NCI-H2029 (cell line): Measurements from ENCODE around the gene MAP4K3.
"Not testable (repeated sequence)": the region's sequence is repeated elsewhere in the genome, so short reads cannot be mapped to it uniquely, and the experiment has no call there.

ENCODE experiments used
- DNase-seq: peaks from one replicate; lab custom pipeline; 2025; lab: John Stamatoyannopoulos, UW

MAP4K3 gene

DNA sequence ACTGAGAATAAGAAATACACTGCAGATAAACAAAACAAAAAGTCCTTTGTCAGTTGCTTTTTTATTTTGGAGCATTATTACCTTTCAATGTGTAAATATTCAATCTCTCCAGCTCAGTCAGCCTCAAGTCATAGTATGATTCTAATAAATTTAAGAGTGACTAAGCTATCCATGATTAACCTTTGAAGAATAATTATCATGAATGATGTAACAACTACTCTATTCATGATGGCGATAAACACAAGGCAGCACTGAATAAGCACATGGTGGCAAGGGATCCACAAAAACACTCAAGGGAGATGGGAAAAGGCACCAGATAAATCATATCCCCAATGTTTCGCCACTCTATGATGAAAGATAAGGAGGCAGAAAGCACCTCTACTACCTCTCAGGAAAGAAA lies 67.0 kb downstream of the MAP4K3 start:
- no peak for DNase-seq

DNA sequence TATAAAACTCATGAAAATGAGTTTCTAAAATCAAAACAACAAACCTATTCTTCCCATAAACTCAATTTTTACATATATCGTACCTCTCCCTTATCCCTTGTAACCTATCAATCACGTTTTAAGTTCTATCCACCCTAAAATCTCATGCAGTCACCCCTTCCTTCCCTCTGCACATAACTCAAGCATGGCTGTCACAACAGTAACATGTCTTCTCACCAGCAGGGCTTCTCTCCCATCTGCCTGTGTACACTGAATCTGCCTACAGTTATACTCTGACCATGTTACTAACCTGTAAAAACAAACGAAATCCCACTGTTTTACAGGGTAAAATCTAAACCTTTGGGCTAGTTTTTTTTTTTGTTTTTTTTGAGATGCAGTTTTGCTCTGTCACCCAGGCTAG lies 68.2 kb downstream of the MAP4K3 start:
- no peak for DNase-seq

- no peak for DNase-seq
Observed at GRCh38 chr2:39368376-39368775, 68.7 kb downstream of the MAP4K3 start.

DNA sequence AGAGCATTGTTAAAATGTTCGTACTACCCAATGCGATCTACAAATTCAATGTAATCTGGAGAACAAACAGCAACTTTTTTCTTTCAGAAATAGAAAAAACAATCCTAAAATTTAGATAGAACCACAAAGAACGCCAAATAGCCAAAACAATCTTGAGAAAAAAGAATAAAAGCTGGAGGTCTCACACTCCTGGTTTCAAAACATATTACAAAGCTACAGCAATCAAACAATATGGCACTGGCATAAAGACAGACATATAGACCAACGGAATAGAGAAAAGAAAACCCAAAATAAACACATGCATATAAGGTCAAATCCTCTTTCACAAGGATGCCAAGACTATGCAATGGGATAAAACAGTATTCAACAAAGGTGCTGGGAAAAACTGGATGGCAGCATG lies 74.5 kb downstream of the MAP4K3 start:
- DNase-seq = no peak

DNA sequence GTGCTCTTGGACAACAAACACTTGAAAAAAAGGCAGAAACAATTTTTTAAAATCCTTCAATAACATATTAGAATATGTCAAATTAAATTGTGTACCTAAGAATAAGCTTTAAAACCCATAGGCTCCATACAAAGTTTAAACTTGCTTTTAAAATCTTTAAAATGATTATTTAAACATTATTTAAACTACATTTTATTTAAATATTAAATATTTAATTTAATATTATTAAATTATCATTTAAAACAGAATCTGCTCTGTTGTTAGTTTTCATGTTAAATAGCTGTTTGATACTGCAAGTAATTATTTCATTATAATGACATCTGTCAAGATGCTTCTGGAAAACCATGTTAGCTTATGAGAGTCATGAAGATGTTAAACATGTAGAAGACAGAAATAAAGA lies 75.6 kb downstream of the MAP4K3 start:
- DNase-seq = no peak

- not testable (repeated sequence) for DNase-seq
Observed at GRCh38 chr2:39360342-39360741, 76.7 kb downstream of the MAP4K3 start.

- DNase-seq = no peak
Observed at GRCh38 chr2:39359453-39360038, 77.5 kb downstream of the MAP4K3 start.

DNA sequence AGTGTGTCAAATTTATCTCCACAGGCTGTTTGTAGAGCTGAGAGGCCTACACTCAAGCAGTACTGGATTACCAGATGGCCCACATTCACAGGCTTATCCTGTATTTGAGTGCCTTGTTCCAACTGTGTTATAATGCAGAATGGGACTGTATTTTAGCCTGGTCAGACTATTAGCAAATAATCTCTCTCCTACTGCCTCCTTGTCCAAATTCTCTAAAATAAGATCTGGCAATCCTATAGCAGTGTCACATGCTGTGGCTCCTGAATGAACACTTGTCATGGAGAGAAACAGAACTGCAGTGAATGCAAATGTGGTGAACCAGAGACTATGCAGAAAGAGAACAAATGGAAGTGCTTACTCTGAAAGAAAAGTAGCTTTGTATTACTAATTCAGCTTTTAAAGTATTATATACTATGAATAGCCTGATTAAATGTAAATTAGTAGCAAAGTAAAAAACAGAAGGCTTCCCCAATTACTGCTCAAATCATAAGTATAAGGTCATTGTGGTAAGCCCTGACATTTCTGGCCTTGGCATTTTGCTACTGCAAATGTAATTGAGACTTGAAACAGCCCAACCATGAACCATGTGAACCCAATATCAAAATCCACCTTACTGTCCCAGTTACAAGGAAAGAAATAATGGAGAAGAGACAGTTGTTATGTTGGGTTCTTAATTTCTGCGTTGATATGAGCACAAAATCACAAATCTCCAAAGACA lies 80.0 kb downstream of the MAP4K3 start:
- no peak for DNase-seq

GRCh38 chr2:39350658-39351057 lies 86.4 kb downstream of the MAP4K3 start:
- no peak for DNase-seq

GRCh38 chr2:39338502-39338901 lies 98.6 kb downstream of the MAP4K3 start:
- DNase-seq = no peak

GRCh38 chr2:39335930-39336329 lies 101.2 kb downstream of the MAP4K3 start:
- no peak for DNase-seq

- no peak for DNase-seq
Observed at GRCh38 chr2:39334978-39335377, 102.1 kb downstream of the MAP4K3 start.

DNA sequence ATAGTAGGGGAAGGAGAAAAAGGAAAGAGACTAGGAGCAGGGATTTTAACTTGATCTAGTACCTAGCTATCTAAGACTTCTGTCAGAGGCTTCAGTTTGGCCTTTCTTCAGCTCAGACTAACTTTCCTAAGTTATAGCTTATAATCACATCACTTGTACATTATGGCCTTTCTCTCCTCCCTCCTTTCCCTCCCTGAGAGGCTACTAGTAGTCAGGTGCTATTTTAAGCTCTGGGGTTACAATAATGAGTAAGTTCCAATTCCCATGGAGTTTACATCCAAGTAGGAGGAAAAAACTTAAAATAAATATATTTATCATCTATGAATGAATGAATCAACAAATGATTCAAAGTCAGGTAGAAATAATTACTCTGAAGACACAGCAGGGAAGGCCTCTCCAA lies 102.6 kb downstream of the MAP4K3 start:
- no peak for DNase-seq

GRCh38 chr2:39326644-39327043 lies 110.4 kb downstream of the MAP4K3 start:
- DNase-seq = no peak

DNA sequence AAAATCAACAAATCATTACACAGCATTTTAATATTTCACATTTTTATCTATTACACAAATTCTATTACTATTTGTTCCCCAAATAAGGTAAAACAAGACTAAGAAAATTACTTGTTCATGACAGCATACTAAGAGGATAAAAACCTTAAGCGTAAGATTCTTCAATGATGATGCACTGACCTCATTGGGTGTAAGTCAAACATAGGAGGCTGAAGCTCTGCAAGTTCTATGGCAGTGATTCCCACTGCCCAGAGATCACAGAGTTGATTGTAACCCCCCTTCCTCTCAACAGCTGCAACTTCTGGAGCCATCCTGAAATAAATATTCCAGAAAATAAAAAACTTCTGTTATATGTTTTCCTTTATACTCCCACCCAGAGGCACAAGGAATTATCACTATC lies 111.1 kb downstream of the MAP4K3 start:
- no peak for DNase-seq

GRCh38 chr2:39321056-39322035 lies 115.7 kb downstream of the MAP4K3 start:
- not testable (repeated sequence) for DNase-seq

- no peak for DNase-seq
Observed at GRCh38 chr2:39320162-39320561, 116.9 kb downstream of the MAP4K3 start.

GRCh38 chr2:39313575-39313974 lies 123.5 kb downstream of the MAP4K3 start:
- no peak for DNase-seq

DNA sequence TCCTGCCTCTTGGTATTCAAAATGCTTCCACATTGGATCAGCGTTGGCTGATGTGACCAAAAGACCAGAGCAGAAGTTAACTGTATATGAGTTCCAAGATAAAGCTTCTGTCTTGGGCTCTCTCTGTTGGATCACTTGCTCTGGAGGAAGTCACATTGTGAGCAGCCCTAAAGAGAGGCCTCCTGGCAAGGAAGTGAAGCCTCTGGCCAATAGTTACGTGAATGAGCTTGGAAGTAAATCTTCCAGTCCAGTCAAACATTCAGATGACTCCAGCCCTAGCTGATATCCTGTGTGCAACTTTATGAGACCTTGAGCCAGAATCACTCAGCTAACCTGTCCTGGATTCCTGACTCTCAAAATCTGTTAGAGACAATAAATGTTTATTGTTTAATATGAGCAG lies 125.6 kb downstream of the MAP4K3 start:
- DNase-seq = no peak

DNA sequence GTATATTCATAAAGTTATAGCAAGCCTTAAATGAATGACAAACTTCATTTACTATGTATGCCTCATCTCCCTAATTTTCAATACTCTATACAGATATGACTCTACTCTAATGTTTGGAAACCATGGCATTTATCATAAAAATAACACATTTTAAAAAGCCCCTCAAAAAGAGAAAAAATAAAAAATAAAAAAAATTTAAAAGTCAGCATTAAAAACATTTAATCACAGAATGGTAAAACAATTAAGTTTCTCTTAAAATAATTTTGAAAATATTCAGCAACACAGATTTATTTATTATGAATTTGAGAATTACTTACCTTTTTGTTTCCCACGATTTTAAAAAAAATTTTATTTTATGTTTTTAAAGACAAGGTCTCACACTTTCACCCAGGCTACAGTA lies 128.3 kb downstream of the MAP4K3 start:
- DNase-seq = no peak

DNA sequence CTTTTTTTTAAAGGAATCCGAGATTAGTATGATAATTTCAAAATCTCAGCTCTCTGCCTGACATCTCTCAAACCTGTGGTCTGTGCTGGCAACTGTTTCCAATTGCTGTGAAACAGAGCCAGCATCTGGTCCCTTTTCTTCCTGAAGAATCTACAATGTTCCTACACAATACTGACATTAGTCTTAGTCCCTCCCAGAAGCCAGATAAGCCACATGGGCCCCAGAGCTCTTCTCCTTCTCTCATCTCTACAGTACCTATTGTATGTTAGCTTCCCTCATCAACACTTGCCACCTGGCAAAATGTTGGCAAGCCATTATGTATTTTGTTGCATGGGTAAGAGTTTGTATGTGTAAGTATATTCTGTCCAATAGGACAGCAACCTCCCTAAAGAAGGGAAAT lies 130.5 kb downstream of the MAP4K3 start:
- DNase-seq = no peak

DNA sequence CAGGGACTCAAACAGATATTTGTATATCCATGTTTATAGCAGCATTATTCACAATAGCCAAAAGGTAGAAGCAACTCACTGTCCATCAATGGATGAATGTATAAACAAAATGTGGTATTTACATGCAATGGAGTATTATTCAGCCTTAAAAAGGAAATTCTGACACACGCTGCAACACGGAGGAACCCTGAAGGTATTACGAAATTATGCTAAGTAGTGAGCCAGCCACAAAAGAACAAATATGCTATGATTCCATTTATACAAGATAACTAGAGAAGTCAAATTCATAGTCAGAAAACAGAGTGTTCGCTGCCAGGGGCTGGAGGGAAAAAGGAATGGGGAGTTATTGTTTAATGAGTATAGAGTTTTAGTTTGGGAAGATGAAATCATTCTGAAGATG lies 132.4 kb downstream of the MAP4K3 start:
- no peak for DNase-seq

DNA sequence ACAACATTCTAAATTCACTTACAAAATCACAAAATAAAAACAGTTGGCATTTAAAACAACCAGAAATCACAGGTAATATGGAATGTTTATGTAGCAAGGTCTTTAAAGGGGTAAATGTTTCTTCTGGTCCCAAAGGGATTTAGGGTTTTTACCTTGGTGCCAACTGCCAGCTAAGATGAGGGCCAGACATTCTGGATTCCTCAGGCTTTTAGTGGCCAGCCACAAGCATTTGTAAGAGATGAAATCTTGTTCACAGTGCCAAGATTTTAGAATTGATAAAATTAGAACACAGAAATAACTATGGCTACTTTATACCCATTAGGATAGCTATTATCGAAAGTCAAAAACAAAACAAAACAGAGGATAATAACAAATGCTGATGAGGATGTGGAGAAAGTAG lies 132.9 kb downstream of the MAP4K3 start:
- DNase-seq = no peak
